ENCODE data around the gene TBC1D21. TPM values are rescaled to one million over a fixed set of nuclear protein-coding genes. Genes with fewer than 3 reads are reported as not detected.

Gene TBC1D21
- polyA plus RNA-seq, 1 donor (not counting 4 experiments of a cell fraction or from before 2014, with no cell fraction given) = not detected

DNA sequence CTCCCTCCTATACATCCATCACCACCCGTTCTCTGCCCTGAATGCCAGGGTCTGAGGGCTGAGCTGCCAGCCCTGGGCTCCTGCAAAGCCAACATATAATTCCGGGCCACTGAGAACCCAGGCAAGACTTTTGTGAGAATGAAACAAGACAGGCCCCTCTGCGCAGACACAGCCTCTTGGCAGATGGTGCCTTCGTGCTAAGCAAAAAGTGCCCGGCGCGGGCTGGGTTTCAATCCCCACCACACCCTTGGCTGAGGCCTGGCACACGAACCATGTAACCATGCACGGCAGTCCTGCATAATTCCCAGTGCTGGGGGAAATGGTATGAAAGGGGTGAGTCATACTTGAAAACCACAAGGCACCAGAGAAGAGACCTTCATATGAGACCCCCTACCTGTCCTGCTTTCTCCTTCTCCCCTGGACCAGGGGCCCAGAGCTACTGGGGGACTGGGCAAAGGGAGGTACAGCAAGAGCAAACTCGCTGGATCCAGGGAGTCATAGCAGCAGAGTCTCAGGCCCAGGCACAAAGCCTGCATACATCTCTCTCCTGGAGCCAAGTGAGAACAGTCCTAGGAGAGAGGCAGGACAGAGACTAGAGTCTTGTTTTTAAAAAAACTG is 26.8 kb downstream of the TBC1D21 start:
- peak overlapping the region; percentile 24 for H3K4me2 ChIP-seq (ENCODE audit: control insufficient read depth, extremely low read depth, insufficient read depth, low read depth, low read length)
- no peak overlapping the region for H3K9ac ChIP-seq (ENCODE audit: control insufficient read depth, extremely low read depth, insufficient read depth, low read length)
- no peak overlapping the region for H3K4me3 ChIP-seq (ENCODE audit: control insufficient read depth in 2 of 3, extremely low read depth in 1 of 3, insufficient read depth in 2 of 3, low read depth in 1 of 3, low read length in 3 of 3)
- no peak overlapping the region for H3K27ac ChIP-seq (ENCODE audit: control insufficient read depth, insufficient read depth, low read length)
- peaks cover 5% of the 10 kb centered on the region for H3K4me1 ChIP-seq (ENCODE audit: control insufficient read depth, extremely low read depth, insufficient read depth, low read length)
- dilution Hi-C loops (cut with MboI; ENCODE audit: extremely low pct_ligation_motif_present, low sequenced_read_pairs) = no loop called here
- H3K79me2 ChIP-seq (ENCODE audit: control insufficient read depth, insufficient read depth, low read length) = no peaks in the 10 kb centered on the region
- H3K36me3 ChIP-seq (ENCODE audit: control insufficient read depth in 2 of 2, extremely low read depth in 1 of 2, insufficient read depth in 2 of 2, low read length in 2 of 2) = no peaks in the 10 kb centered on the region
- FAIRE-seq = no peak
- no peaks in the 10 kb centered on the region for H3K9me3 ChIP-seq (ENCODE audit: control insufficient read depth, low read depth, low read length)
- no peak overlapping the region for H2AFZ ChIP-seq (ENCODE audit: control insufficient read depth, low read length)
- no peaks in the 10 kb centered on the region for H3K9me1 ChIP-seq (ENCODE audit: control insufficient read depth, extremely low read depth, insufficient read depth, low read length)
- H4K20me1 ChIP-seq (ENCODE audit: control insufficient read depth, extremely low read depth, insufficient read depth, low read length) = no peaks in the 10 kb centered on the region
- no peak for DNase-seq (ENCODE audit: low read depth, low spot score)
- H3K27me3 ChIP-seq (ENCODE audit: control insufficient read depth, extremely low read depth, insufficient read depth, low read length) = no peaks in the 10 kb centered on the region
- TF ChIP-seq EZH2 (IDR thresholded peaks at IDR 0.05; ENCODE audit: low read length) = no peak
- TF ChIP-seq, protein P1, sequence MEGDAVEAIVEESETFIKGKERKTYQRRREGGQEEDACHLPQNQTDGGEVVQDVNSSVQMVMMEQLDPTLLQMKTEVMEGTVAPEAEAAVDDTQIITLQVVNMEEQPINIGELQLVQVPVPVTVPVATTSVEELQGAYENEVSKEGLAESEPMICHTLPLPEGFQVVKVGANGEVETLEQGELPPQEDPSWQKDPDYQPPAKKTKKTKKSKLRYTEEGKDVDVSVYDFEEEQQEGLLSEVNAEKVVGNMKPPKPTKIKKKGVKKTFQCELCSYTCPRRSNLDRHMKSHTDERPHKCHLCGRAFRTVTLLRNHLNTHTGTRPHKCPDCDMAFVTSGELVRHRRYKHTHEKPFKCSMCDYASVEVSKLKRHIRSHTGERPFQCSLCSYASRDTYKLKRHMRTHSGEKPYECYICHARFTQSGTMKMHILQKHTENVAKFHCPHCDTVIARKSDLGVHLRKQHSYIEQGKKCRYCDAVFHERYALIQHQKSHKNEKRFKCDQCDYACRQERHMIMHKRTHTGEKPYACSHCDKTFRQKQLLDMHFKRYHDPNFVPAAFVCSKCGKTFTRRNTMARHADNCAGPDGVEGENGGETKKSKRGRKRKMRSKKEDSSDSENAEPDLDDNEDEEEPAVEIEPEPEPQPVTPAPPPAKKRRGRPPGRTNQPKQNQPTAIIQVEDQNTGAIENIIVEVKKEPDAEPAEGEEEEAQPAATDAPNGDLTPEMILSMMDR (optimal IDR thresholded peaks at IDR 0.05 in 1 of 3, IDR thresholded peaks at IDR 0.05 in 1 of 3, conservative IDR thresholded peaks at IDR 0.05 in 1 of 3; ENCODE audit: extremely low read depth in 1 of 3, insufficient read depth in 2 of 3, low read length in 3 of 3) = no peak

DNA sequence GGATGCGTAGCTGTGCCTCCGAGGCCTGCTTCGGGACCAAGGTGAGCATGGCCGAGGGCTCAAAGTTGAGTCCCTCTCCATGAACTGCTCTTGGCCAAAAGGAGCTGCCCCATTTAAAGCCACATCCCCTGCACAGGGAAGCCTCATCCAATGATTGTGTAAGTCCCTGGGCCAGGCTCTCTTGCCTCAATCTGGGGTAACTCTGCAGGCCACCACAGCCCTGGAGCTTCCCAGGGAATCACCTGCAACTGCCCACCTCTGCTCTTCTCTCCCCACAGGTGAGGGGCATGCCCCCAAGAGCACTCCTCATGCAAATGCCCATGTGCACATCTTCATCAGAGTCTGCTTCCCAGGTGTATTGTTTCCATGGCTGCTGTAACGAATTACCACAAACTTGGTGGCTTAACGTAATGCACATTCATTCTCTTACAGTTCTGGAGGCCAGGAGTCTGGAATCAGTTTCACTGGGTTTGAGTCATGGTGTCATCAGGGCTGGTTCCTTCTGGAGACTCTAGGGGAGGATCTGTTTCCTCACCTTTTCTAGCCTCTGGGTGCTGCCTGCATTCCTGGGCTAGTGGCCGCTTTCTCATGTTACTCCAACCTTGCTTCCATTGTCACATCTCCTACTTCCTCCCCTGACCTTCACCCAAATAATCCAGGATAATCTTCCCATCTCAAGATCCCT is 27.9 kb downstream of the TBC1D21 start:
- H2AFZ ChIP-seq (ENCODE audit: control insufficient read depth, low read length) = no peak overlapping the region
- no peaks in the 10 kb centered on the region for H3K79me2 ChIP-seq (ENCODE audit: control insufficient read depth, insufficient read depth, low read length)
- peaks cover 2% of the 10 kb centered on the region for H3K27me3 ChIP-seq (ENCODE audit: control insufficient read depth, extremely low read depth, insufficient read depth, low read length)
- dilution Hi-C loops (cut with MboI; ENCODE audit: extremely low pct_ligation_motif_present, low sequenced_read_pairs) = no loop called here
- H3K4me3 ChIP-seq (ENCODE audit: control insufficient read depth in 2 of 3, extremely low read depth in 1 of 3, insufficient read depth in 2 of 3, low read depth in 1 of 3, low read length in 3 of 3) = no peak overlapping the region
- H3K4me1 ChIP-seq (ENCODE audit: control insufficient read depth, extremely low read depth, insufficient read depth, low read length) = peaks cover 5% of the 10 kb centered on the region
- FAIRE-seq (no peak), DNase-seq (ENCODE audit: low read depth, low spot score) (no peak)
- no peak overlapping the region for H3K9ac ChIP-seq (ENCODE audit: control insufficient read depth, extremely low read depth, insufficient read depth, low read length)
- TF ChIP-seq, protein P1 (optimal IDR thresholded peaks at IDR 0.05 in 1 of 3, IDR thresholded peaks at IDR 0.05 in 1 of 3, conservative IDR thresholded peaks at IDR 0.05 in 1 of 3; ENCODE audit: extremely low read depth in 1 of 3, insufficient read depth in 2 of 3, low read length in 3 of 3) = no peak
- no peak for TF ChIP-seq EZH2 (IDR thresholded peaks at IDR 0.05; ENCODE audit: low read length)
- no peaks in the 10 kb centered on the region for H3K9me1 ChIP-seq (ENCODE audit: control insufficient read depth, extremely low read depth, insufficient read depth, low read length)
- no peak overlapping the region for H3K27ac ChIP-seq (ENCODE audit: control insufficient read depth, insufficient read depth, low read length)
- no peak overlapping the region for H3K4me2 ChIP-seq (ENCODE audit: control insufficient read depth, extremely low read depth, insufficient read depth, low read depth, low read length)
- no peaks in the 10 kb centered on the region for H4K20me1 ChIP-seq (ENCODE audit: control insufficient read depth, extremely low read depth, insufficient read depth, low read length)
- no peaks in the 10 kb centered on the region for H3K36me3 ChIP-seq (ENCODE audit: control insufficient read depth in 2 of 2, extremely low read depth in 1 of 2, insufficient read depth in 2 of 2, low read length in 2 of 2)
- H3K9me3 ChIP-seq (ENCODE audit: control insufficient read depth, low read depth, low read length) = no peaks in the 10 kb centered on the region
